HepG2 (cell line): ENCODE data around the gene TMEM266. TPM values are rescaled to one million over a fixed set of nuclear protein-coding genes. Genes with fewer than 3 reads are reported as not detected.

ENCODE experiments used
- ATAC-seq: fragments of 200-7000 bp; cut with Tn5 transposase; 3 replicates; pipeline ENCODE4 v1.9.1; 2020; ENCODE audit warnings: mild to moderate bottlenecking, moderate library complexity
- BruUV-seq: library from RNA; stranded (reverse); fragments of 400-500 nt; replicated peaks from 2 replicates; lab custom pipeline; 2021; lab: Mats Ljungman, UMichigan
- CTCF ChIA-PET: fragments of 300-600 bp; formaldehyde crosslinking; extraction: SDS; loops from one replicate; lab custom pipeline; 2021; ENCODE audit warnings: low total read pairs, inconsistent platforms, low intra/inter-chr PET ratio; lab: Yijun Ruan, JAX
- POLR2A ChIA-PET: fragments of 350-600 bp; sonication (Branson Sonifier 250); formaldehyde crosslinking; loops from one replicate; lab custom pipeline; 2020; ENCODE audit warnings: antibody characterized with exemption, inconsistent platforms; lab: Yijun Ruan, JAX
- DNase-seq: peaks from one replicate; pipeline ENCODE4 v3.0.0-alpha.2; 2015; ENCODE audit warnings: low spot score
- FAIRE-seq: peaks from 3 replicates; lab custom pipeline; 2011; peaks lifted over from hg19 to GRCh38; lab: Jason Lieb, UNC
- H2AFZ ChIP-seq: one replicate; pipeline ENCODE4 v1.6.1; 2011; ENCODE audit warnings: low read length, inconsistent platforms
- H3K27ac ChIP-seq: fragments of 300-600 bp; 3 replicates; pipeline ENCODE4 v1.8.0; 2011; ENCODE audit warnings: mixed run types, mild to moderate bottlenecking, mixed read lengths, low read length, inconsistent platforms; ENCODE audit not compliant: insufficient read depth; ENCODE audit errors: extremely low read length
- H3K27me3 ChIP-seq, 2 experiments: fragments of 200-600 bp in 1 of 2; 2 replicates in 1 of 2; 3 replicates in 1 of 2; pipeline versions ENCODE4 v1.6.0 to v1.8.0; 2011; ENCODE audit warnings: low read length in 2 of 2, mild to moderate bottlenecking in 2 of 2, moderate library complexity in 2 of 2, inconsistent platforms in 1 of 2; ENCODE audit not compliant: insufficient read depth in 2 of 2, control insufficient read depth in 1 of 2
- H3K36me3 ChIP-seq, 2 experiments: fragments of 200-600 bp in 1 of 2; replicated peaks in 1 of 2; 2 replicates in 1 of 2; 3 replicates in 1 of 2; pipeline versions ENCODE4 v1.5.1 to v1.8.0; 2011; ENCODE audit warnings: low read length in 2 of 2, inconsistent platforms in 1 of 2; ENCODE audit not compliant: insufficient read depth in 2 of 2, control insufficient read depth in 1 of 2
- H3K4me1 ChIP-seq: 2 replicates; pipeline ENCODE4 v1.5.1; 2012; ENCODE audit warnings: low read length, inconsistent platforms; ENCODE audit not compliant: insufficient read depth
- H3K4me2 ChIP-seq: 2 replicates; pipeline ENCODE4 v1.6.0; 2011; ENCODE audit warnings: low read depth, low read length, inconsistent platforms
- H3K4me3 ChIP-seq, 3 experiments: fragments of 200-600 bp in 1 of 3; sonication (generic), shearing (Covaris generic) in 1 of 3; replicated peaks in 1 of 3; 2 replicates each; pipeline ENCODE4 v1.5.1; 2011 to 2016; ENCODE audit warnings: low read length in 3 of 3, inconsistent platforms in 2 of 3, low read depth in 2 of 3, mild to moderate bottlenecking in 2 of 3, control low read depth in 1 of 3, mixed read lengths in 1 of 3; ENCODE audit not compliant: insufficient read depth in 1 of 3
- H3K79me2 ChIP-seq: one replicate; pipeline ENCODE4 v1.6.1; 2011; ENCODE audit warnings: low read length, inconsistent platforms; ENCODE audit not compliant: insufficient read depth
- H3K9ac ChIP-seq: 2 replicates; pipeline ENCODE4 v1.6.0; 2011; ENCODE audit warnings: mild to moderate bottlenecking, low read depth, low read length, inconsistent platforms; ENCODE audit not compliant: insufficient read depth
- H3K9me3 ChIP-seq: 2 replicates; pipeline ENCODE4 v1.5.1; 2012; ENCODE audit warnings: mild to moderate bottlenecking, low read length
- H4K20me1 ChIP-seq: 2 replicates; pipeline ENCODE4 v1.6.0; 2011; ENCODE audit warnings: inconsistent platforms, mild to moderate bottlenecking, low read length, moderate library complexity; ENCODE audit not compliant: insufficient read depth
- ARNT ChIP-seq: fragments of 450-650 bp; IDR thresholded peaks from 2 replicates; pipeline ENCODE4 v1.6.1; 2017
- CENPX ChIP-seq: sonication (generic); formaldehyde crosslinking; IDR thresholded peaks from 2 replicates; pipeline ENCODE4 v1.9.0; 2021; ENCODE audit warnings: mild to moderate bottlenecking, missing genetic modification reagents, moderate library complexity
- EHMT2 ChIP-seq: fragments of 200-600 bp; sonication (generic); IDR thresholded peaks from 2 replicates; pipeline ENCODE4 v1.7.0; 2017; ENCODE audit warnings: antibody characterized with exemption, low read depth, low read length, borderline replicate concordance
- HNF4A ChIP-seq: sonication (generic); formaldehyde crosslinking; IDR thresholded peaks from 2 replicates; pipeline ENCODE4 v1.4.0; 2020; ENCODE audit warnings: missing genetic modification reagents
- IKZF4 ChIP-seq: sonication (generic); formaldehyde crosslinking; IDR thresholded peaks from 2 replicates; pipeline ENCODE4 v1.5.1; 2020; ENCODE audit warnings: borderline replicate concordance, mild to moderate bottlenecking, low read depth, missing genetic modification reagents; ENCODE audit errors: not compliant biosample characterization
- PAX8 ChIP-seq: sonication (generic); formaldehyde crosslinking; IDR thresholded peaks from 2 replicates; pipeline ENCODE4 v1.8.0; 2022; ENCODE audit warnings: mild to moderate bottlenecking, missing genetic modification reagents, borderline replicate concordance
- SAFB2 ChIP-seq: sonication (generic); formaldehyde crosslinking; IDR thresholded peaks from 2 replicates; pipeline ENCODE4 v1.5.1; 2020; ENCODE audit warnings: missing genetic modification reagents, low read depth, mild to moderate bottlenecking, borderline replicate concordance
- SMAD1 ChIP-seq: sonication (generic); formaldehyde crosslinking; IDR thresholded peaks from 2 replicates; pipeline ENCODE4 v1.4.0; 2020; ENCODE audit warnings: missing genetic modification reagents, low read depth, mild to moderate bottlenecking, borderline replicate concordance
- SMC3 ChIP-seq: IDR thresholded peaks from 2 replicates; pipeline ENCODE4 v1.6.1; 2011; ENCODE audit warnings: low read length, improper control_type of control experiment
- TMF1 ChIP-seq: sonication (generic); formaldehyde crosslinking; IDR thresholded peaks from 2 replicates; pipeline ENCODE4 v1.8.1; 2022; ENCODE audit warnings: low read depth, missing genetic modification reagents
- ZKSCAN1 ChIP-seq: fragments of 150-350 bp; IDR thresholded peaks from 2 replicates; pipeline ENCODE4 v1.6.1; 2014; ENCODE audit warnings: low read length
- ZNF547 ChIP-seq: sonication (generic); formaldehyde crosslinking; IDR thresholded peaks from 2 replicates; pipeline ENCODE4 v1.5.1; 2020; ENCODE audit warnings: mild to moderate bottlenecking, missing genetic modification reagents
- ZNF672 ChIP-seq: sonication (generic); formaldehyde crosslinking; IDR thresholded peaks from 2 replicates; pipeline ENCODE4 v1.8.1; 2022; ENCODE audit warnings: missing genetic modification reagents
- WGBS: methylation state at CpG from one replicate; pipeline ENCODE4 v1.1.6; 2017; ENCODE audit warnings: low lambda C conversion rate; 5-methylcytosine and 5-hydroxymethylcytosine counted together
- in situ Hi-C: cut with HindIII; loops from 2 replicates; pipeline ENCODE4 v1.10.0; 2017; ENCODE audit warnings: low pct_unique_long_range_greater_than_20kb; ENCODE audit not compliant: extremely low pct_ligation_motif_present
- intact Hi-C: fragments of 100-400 bp; cut with micrococcal nuclease; formaldehyde crosslinking; loops from one replicate; pipeline ENCODE4 v1.10.0; 2022; ENCODE audit not compliant: unreplicated experiment
- polyA plus RNA-seq, 8 experiments: library from polyadenylated mRNA; depleted of rRNA in 3 of 8; stranded (reverse) in 7 of 8; unstranded in 1 of 8; fragments of >200 nt; fragmentation: Illumina TruSeq in 4 of 8; extraction: Trizol in 4 of 8; gene quantifications; 2 replicates each; pipeline versions ENCODE4 v1.2.1 to v1.2.3, GENCODE V29; 2011 to 2016; ENCODE audit warnings: low read depth in 4 of 8, missing spikeins in 1 of 8, mixed read lengths in 1 of 8; ENCODE audit not compliant: insufficient read depth in 1 of 8
- total RNA-seq, 5 experiments: library from RNA; depleted of rRNA; stranded (reverse); fragments of >200 nt; fragmentation: Illumina TruSeq; extraction: Trizol; gene quantifications; 2 replicates each; pipeline ENCODE4 v1.2.3, GENCODE V29; 2016; ENCODE audit warnings: low read depth in 1 of 5
- TF ChIP-seq, protein P1 (sequence below): sonication (generic); formaldehyde crosslinking; IDR thresholded peaks from 2 replicates; pipeline ENCODE4 v1.4.0; 2020; ENCODE audit warnings: mild to moderate bottlenecking, missing genetic modification reagents
- TF ChIP-seq, protein P2 (sequence below), 2 experiments: IDR thresholded peaks; 2 replicates each; pipeline ENCODE4 v1.6.1; 2011 to 2012; ENCODE audit warnings: low read length in 2 of 2, borderline replicate concordance in 1 of 2, low read depth in 1 of 2, mild to moderate bottlenecking in 1 of 2, moderate library complexity in 1 of 2

TMEM266 gene
- total and polyA plus RNA-seq, 2 of the 13 experiments (the other 11 are each of a cell fraction or from before 2014, with no cell fraction given): 0.04 TPM; not detected in 1

DNA sequence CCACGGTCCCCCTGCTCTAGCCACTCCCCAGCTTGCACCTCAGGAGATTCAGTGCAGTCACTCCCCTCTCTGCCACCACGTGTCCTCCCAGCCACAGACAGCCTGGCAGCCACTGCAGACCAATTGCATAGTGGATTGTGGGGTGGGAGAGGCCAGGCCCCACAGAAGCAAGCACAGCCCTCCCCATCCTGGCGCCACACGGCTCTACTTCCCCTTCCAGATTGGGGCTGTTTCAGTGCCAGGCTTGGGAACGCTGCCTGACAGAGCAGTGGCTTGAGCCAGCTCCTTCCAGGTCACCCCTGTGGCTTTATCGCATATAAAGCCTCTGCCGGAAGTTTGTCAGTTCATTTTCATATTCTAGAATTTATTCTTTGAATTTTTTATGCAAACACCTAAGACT lies 90.7 kb downstream of the TMEM266 start:
- Histone ChIP-seq H3K27me3 (peaks cover 1 to 69% of the 10 kb centered on the region in 2 experiments; a peak in 4 of 5 replicates), H4K20me1 (no peaks in the 10 kb centered on the region), H3K4me3 (no peak overlapping the region), H3K79me2 (no peaks in the 10 kb centered on the region), H3K27ac (no peak overlapping the region), H3K9ac (no peak overlapping the region), H3K4me2 (no peak overlapping the region), H3K36me3 (no peaks in the 10 kb centered on the region), H3K9me3 (no peaks in the 10 kb centered on the region), H3K4me1 (no peaks in the 10 kb centered on the region; the same call in 1 of the 2 replicates), H2AFZ (no peak overlapping the region)
- FAIRE-seq: no peak
- ATAC-seq: no peak
- no peak for DNase-seq
- POLR2A ChIA-PET: no interaction called here
- in situ Hi-C loops: no loop called here
- WGBS: 50% methylated on average over 6 of the region's 7 CpGs
- CTCF ChIA-PET: interaction anchor here (1.2 kb wide), 1 partner anchor 92 kb away, joined by 5 read pairs; no protein-coding TSS in a partner anchor
- intact Hi-C loops: no loop called here
- BruUV-seq: no TSS peak
- TF ChIP-seq CENPX (CRISPR knock-in tag) (no peak), SAFB2 (CRISPR knock-in tag) (no peak), TMF1 (CRISPR knock-in tag) (no peak), HNF4A (CRISPR knock-in tag) (no peak), SMC3 (no peak), ZKSCAN1 (no peak), ZNF672 (no peak), IKZF4 (no peak), SMAD1 (no peak), PAX8 (no peak), ARNT (no peak), ZNF547 (CRISPR knock-in tag) (no peak), EHMT2 (no peak)
- TF ChIP-seq, protein P1, sequence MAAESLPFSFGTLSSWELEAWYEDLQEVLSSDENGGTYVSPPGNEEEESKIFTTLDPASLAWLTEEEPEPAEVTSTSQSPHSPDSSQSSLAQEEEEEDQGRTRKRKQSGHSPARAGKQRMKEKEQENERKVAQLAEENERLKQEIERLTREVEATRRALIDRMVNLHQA (CRISPR knock-in tag): no peak
- TF ChIP-seq, protein P2, sequence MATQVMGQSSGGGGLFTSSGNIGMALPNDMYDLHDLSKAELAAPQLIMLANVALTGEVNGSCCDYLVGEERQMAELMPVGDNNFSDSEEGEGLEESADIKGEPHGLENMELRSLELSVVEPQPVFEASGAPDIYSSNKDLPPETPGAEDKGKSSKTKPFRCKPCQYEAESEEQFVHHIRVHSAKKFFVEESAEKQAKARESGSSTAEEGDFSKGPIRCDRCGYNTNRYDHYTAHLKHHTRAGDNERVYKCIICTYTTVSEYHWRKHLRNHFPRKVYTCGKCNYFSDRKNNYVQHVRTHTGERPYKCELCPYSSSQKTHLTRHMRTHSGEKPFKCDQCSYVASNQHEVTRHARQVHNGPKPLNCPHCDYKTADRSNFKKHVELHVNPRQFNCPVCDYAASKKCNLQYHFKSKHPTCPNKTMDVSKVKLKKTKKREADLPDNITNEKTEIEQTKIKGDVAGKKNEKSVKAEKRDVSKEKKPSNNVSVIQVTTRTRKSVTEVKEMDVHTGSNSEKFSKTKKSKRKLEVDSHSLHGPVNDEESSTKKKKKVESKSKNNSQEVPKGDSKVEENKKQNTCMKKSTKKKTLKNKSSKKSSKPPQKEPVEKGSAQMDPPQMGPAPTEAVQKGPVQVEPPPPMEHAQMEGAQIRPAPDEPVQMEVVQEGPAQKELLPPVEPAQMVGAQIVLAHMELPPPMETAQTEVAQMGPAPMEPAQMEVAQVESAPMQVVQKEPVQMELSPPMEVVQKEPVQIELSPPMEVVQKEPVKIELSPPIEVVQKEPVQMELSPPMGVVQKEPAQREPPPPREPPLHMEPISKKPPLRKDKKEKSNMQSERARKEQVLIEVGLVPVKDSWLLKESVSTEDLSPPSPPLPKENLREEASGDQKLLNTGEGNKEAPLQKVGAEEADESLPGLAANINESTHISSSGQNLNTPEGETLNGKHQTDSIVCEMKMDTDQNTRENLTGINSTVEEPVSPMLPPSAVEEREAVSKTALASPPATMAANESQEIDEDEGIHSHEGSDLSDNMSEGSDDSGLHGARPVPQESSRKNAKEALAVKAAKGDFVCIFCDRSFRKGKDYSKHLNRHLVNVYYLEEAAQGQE (IDR thresholded peaks at IDR 0.05; ENCODE audit: borderline replicate concordance in 1 of 2, low read depth in 1 of 2, low read length in 2 of 2): no peak
